ENCODE data around the gene EP300. TPM values are rescaled to one million over a fixed set of nuclear protein-coding genes. Genes with fewer than 3 reads are reported as not detected.

Gene EP300
- total RNA-seq, 1 donor: 202 TPM

Other genes starting within 250 kb of the EP300 start
- 152 TPM for gene ST13, start 236.0 kb upstream of the EP300 start, total RNA-seq
- gene XPNPEP3, start 235.4 kb upstream of the EP300 start, total RNA-seq: 11.0 TPM
- gene DNAJB7, start 230.5 kb upstream of the EP300 start, total RNA-seq: not detected
- 24.7 TPM for gene RBX1, start 141.2 kb upstream of the EP300 start, total RNA-seq
- gene L3MBTL2, start 112.7 kb downstream of the EP300 start, total RNA-seq: 8.9 TPM
- gene CHADL, start 148.3 kb downstream of the EP300 start, total RNA-seq: 1.5 TPM
- gene RANGAP1, start 193.6 kb downstream of the EP300 start, total RNA-seq: 48.6 TPM
- gene ZC3H7B, start 208.9 kb downstream of the EP300 start, total RNA-seq: 11.3 TPM

Data from mononuclear cell (primary cell).